ENCODE data around the gene ENO4.

ENO4 gene

GRCh38 chr10:116835658-116836057 lies 13.6 kb upstream of the ENO4 start:
- H3K9ac ChIP-seq (ENCODE audit: low read length), result no peak overlapping the region
- no peaks in the 10 kb centered on the region for H3K4me1 ChIP-seq (ENCODE audit: control insufficient read depth, insufficient read depth, low read length)
- no peak overlapping the region for H3K27ac ChIP-seq (ENCODE audit: low read depth, low read length)
- H3K36me3 ChIP-seq (ENCODE audit: control insufficient read depth, insufficient read depth, low read length), result no peaks in the 10 kb centered on the region
- no peaks in the 10 kb centered on the region for H3K27me3 ChIP-seq (ENCODE audit: control insufficient read depth, insufficient read depth, low read length)
- no peak overlapping the region for H3K4me3 ChIP-seq (ENCODE audit: low read length)

- Histone ChIP-seq H3K4me3 (ENCODE audit: low read length) (no peak overlapping the region), H3K27me3 (ENCODE audit: control insufficient read depth, insufficient read depth, low read length) (no peaks in the 10 kb centered on the region), H3K4me1 (ENCODE audit: control insufficient read depth, insufficient read depth, low read length) (no peaks in the 10 kb centered on the region), H3K27ac (ENCODE audit: low read depth, low read length) (no peak overlapping the region), H3K9ac (ENCODE audit: low read length) (no peak overlapping the region), H3K36me3 (ENCODE audit: control insufficient read depth, insufficient read depth, low read length) (no peaks in the 10 kb centered on the region)
These were observed 13.2 kb upstream of the ENO4 start for GRCh38 chr10:116836083-116836482.

DNA sequence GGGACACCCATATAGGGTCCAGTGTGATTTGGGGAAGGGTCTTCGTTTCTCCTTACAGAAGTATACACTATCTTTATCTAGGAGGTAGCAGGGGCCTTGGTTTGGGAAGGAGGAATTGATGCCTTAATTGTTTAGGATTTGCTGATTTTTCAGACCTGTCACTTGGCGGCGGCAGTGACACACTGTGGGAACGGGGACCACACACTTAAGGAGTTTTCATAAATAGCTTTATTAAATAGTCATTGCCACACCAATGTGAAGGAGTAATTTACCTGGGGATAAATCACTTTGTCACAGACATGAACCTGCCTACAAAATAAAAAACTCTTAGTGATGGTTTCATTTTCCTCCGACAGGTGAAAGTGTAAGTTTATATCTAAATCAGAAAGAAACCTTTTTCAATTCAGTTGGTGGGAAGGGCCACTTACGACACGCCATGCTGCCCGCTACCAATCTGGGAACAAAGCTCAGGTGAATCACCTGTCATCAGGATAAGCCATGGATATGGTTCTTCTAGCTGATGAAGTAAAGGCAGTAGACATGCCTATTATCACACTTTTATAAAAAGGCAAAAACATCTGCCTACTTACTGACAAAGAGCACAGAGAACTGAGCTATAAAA lies 12.3 kb upstream of the ENO4 start:
- H3K4me3 ChIP-seq (ENCODE audit: low read length), result no peak overlapping the region
- no peaks in the 10 kb centered on the region for H3K36me3 ChIP-seq (ENCODE audit: control insufficient read depth, insufficient read depth, low read length)
- H3K4me1 ChIP-seq (ENCODE audit: control insufficient read depth, insufficient read depth, low read length), result no peaks in the 10 kb centered on the region
- H3K9ac ChIP-seq (ENCODE audit: low read length), result no peak overlapping the region
- no peaks in the 10 kb centered on the region for H3K27me3 ChIP-seq (ENCODE audit: control insufficient read depth, insufficient read depth, low read length)
- H3K27ac ChIP-seq (ENCODE audit: low read depth, low read length), result no peak overlapping the region

DNA sequence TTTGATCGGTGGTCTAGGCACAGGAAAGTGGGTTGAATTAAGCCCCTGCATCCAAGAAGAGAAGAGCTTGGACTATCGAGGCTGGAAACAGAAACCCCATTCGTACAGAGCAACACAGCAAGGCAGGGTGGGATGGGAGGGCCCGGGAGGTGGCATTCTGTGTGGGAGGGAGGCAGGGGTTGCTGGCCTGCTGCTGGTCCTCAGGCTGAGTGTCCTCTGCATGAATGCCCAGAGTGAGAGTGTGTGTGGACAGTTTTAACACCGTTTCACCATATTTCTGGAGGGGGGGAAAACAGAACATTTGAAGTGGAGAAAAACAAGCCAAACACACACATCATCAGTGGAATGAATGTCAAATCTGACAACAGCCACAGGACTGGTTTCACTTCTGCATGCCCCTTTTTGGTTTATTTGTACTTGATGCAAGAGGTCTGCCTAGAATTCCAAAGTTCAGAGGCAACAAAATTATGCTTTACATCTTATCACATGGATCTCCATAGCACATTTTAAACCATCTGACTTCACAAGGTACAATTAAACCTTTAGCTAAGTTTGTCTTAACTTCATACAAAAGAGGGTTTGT lies 11.1 kb upstream of the ENO4 start:
- Histone ChIP-seq H3K4me3 (ENCODE audit: low read length) (no peak overlapping the region), H3K27ac (ENCODE audit: low read depth, low read length) (no peak overlapping the region), H3K4me1 (ENCODE audit: control insufficient read depth, insufficient read depth, low read length) (no peaks in the 10 kb centered on the region), H3K27me3 (ENCODE audit: control insufficient read depth, insufficient read depth, low read length) (no peaks in the 10 kb centered on the region), H3K9ac (ENCODE audit: low read length) (no peak overlapping the region), H3K36me3 (ENCODE audit: control insufficient read depth, insufficient read depth, low read length) (no peaks in the 10 kb centered on the region)

GRCh38 chr10:116840389-116841075 lies 8.8 kb upstream of the ENO4 start:
- H3K27ac ChIP-seq (ENCODE audit: low read depth, low read length), result no peak overlapping the region
- H3K4me1 ChIP-seq (ENCODE audit: control insufficient read depth, insufficient read depth, low read length), result no peaks in the 10 kb centered on the region
- no peak overlapping the region for H3K4me3 ChIP-seq (ENCODE audit: low read length)
- H3K36me3 ChIP-seq (ENCODE audit: control insufficient read depth, insufficient read depth, low read length), result no peaks in the 10 kb centered on the region
- no peak overlapping the region for H3K9ac ChIP-seq (ENCODE audit: low read length)
- H3K27me3 ChIP-seq (ENCODE audit: control insufficient read depth, insufficient read depth, low read length), result no peaks in the 10 kb centered on the region

GRCh38 chr10:116845823-116846222 lies 3.5 kb upstream of the ENO4 start:
- no peaks in the 10 kb centered on the region for H3K36me3 ChIP-seq (ENCODE audit: control insufficient read depth, insufficient read depth, low read length)
- no peaks in the 10 kb centered on the region for H3K27me3 ChIP-seq (ENCODE audit: control insufficient read depth, insufficient read depth, low read length)
- H3K27ac ChIP-seq (ENCODE audit: low read depth, low read length), result no peak overlapping the region
- no peak overlapping the region for H3K9ac ChIP-seq (ENCODE audit: low read length)
- H3K4me3 ChIP-seq (ENCODE audit: low read length), result no peak overlapping the region
- no peaks in the 10 kb centered on the region for H3K4me1 ChIP-seq (ENCODE audit: control insufficient read depth, insufficient read depth, low read length)

GRCh38 chr10:116848032-116848943 lies 1.0 kb upstream of the ENO4 start:
- no peak overlapping the region for H3K27ac ChIP-seq (ENCODE audit: low read depth, low read length)

GRCh38 chr10:116848944-116849247 lies 403 bp upstream of the ENO4 start:
- H3K4me1 ChIP-seq (ENCODE audit: control insufficient read depth, insufficient read depth, low read length), result no peaks in the 10 kb centered on the region
- no peaks in the 10 kb centered on the region for H3K36me3 ChIP-seq (ENCODE audit: control insufficient read depth, insufficient read depth, low read length)
- no peak overlapping the region for H3K9ac ChIP-seq (ENCODE audit: low read length)
- H3K4me3 ChIP-seq (ENCODE audit: low read length), result peak overlapping the region; percentile 72
- H3K27me3 ChIP-seq (ENCODE audit: control insufficient read depth, insufficient read depth, low read length), result no peaks in the 10 kb centered on the region
- H3K27ac ChIP-seq (ENCODE audit: low read depth, low read length), result peak overlapping the region; percentile 2

More at GRCh38 chr10:116848032-116848943, 1.0 kb upstream of the ENO4 start:
- no peaks in the 10 kb centered on the region for H3K27me3 ChIP-seq (ENCODE audit: control insufficient read depth, insufficient read depth, low read length)
- peak overlapping the region; percentile 72 for H3K4me3 ChIP-seq (ENCODE audit: low read length)
- no peaks in the 10 kb centered on the region for H3K36me3 ChIP-seq (ENCODE audit: control insufficient read depth, insufficient read depth, low read length)
- H3K4me1 ChIP-seq (ENCODE audit: control insufficient read depth, insufficient read depth, low read length), result no peaks in the 10 kb centered on the region
- no peak overlapping the region for H3K9ac ChIP-seq (ENCODE audit: low read length)

- Histone ChIP-seq H3K36me3 (ENCODE audit: control insufficient read depth, insufficient read depth, low read length) (no peaks in the 10 kb centered on the region), H3K9ac (ENCODE audit: low read length) (peak overlapping the region; percentile 28), H3K4me3 (ENCODE audit: low read length) (peak overlapping the region; percentile 72), H3K27ac (ENCODE audit: low read depth, low read length) (no peak overlapping the region), H3K27me3 (ENCODE audit: control insufficient read depth, insufficient read depth, low read length) (no peaks in the 10 kb centered on the region), H3K4me1 (ENCODE audit: control insufficient read depth, insufficient read depth, low read length) (no peaks in the 10 kb centered on the region)
These were observed 836 bp downstream of the ENO4 start for GRCh38 chr10:116850058-116850611.

DNA sequence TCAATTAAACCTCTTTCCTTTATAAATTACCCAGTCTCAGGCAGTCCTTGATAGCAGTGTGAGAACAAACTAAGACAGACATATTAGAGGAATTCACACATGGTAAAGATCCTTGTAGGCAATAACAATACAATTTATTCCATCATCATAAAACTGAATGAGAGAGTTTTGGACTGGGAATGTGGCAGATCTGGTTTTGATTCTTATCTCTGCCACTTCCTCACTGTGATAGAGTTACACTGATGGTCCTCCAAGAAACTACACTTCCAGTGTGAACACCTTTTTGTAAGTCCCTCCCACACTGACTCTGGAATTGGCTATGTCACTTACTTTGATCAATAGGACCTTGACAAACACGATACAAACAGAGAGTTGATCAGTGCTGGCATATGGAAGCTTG lies 2.9 kb downstream of the ENO4 start:
- Histone ChIP-seq H3K9ac (ENCODE audit: low read length) (no peak overlapping the region), H3K36me3 (ENCODE audit: control insufficient read depth, insufficient read depth, low read length) (no peaks in the 10 kb centered on the region), H3K27ac (ENCODE audit: low read depth, low read length) (no peak overlapping the region), H3K4me1 (ENCODE audit: control insufficient read depth, insufficient read depth, low read length) (no peaks in the 10 kb centered on the region), H3K4me3 (ENCODE audit: low read length) (no peak overlapping the region), H3K27me3 (ENCODE audit: control insufficient read depth, insufficient read depth, low read length) (no peaks in the 10 kb centered on the region)

GRCh38 chr10:116853287-116853686 lies 4.0 kb downstream of the ENO4 start:
- H3K27me3 ChIP-seq (ENCODE audit: control insufficient read depth, insufficient read depth, low read length), result no peaks in the 10 kb centered on the region
- no peak overlapping the region for H3K9ac ChIP-seq (ENCODE audit: low read length)
- H3K36me3 ChIP-seq (ENCODE audit: control insufficient read depth, insufficient read depth, low read length), result no peaks in the 10 kb centered on the region
- H3K4me1 ChIP-seq (ENCODE audit: control insufficient read depth, insufficient read depth, low read length), result no peaks in the 10 kb centered on the region
- no peak overlapping the region for H3K4me3 ChIP-seq (ENCODE audit: low read length)
- no peak overlapping the region for H3K27ac ChIP-seq (ENCODE audit: low read depth, low read length)

- H3K27me3 ChIP-seq (ENCODE audit: control insufficient read depth, insufficient read depth, low read length), result no peaks in the 10 kb centered on the region
- no peaks in the 10 kb centered on the region for H3K36me3 ChIP-seq (ENCODE audit: control insufficient read depth, insufficient read depth, low read length)
- H3K4me1 ChIP-seq (ENCODE audit: control insufficient read depth, insufficient read depth, low read length), result no peaks in the 10 kb centered on the region
- H3K9ac ChIP-seq (ENCODE audit: low read length), result no peak overlapping the region
- H3K27ac ChIP-seq (ENCODE audit: low read depth, low read length), result no peak overlapping the region
- no peak overlapping the region for H3K4me3 ChIP-seq (ENCODE audit: low read length)
These were observed 4.4 kb downstream of the ENO4 start for GRCh38 chr10:116853701-116854100.

Data from rectal smooth muscle tissue (tissue), 1 donor.